Caki2 (cell line): ENCODE measurements around the gene ERMARD. TPM values are rescaled to one million over a fixed set of nuclear protein-coding genes. Genes with fewer than 3 reads are reported as not detected.

ENCODE experiments used
- DNase-seq: peaks from one replicate; pipeline ENCODE4 v3.0.0-alpha.2; 2015; ENCODE audit warnings: low read depth
- in situ Hi-C: cut with HindIII; loops from 2 replicates; pipeline ENCODE4 v1.10.0; 2016; ENCODE audit warnings: low sequenced_read_pairs, low pct_unique_long_range_greater_than_20kb, mixed read lengths
- total RNA-seq: library from RNA; depleted of rRNA; stranded (reverse); fragments of >200 nt; shearing (Covaris generic); gene quantifications from 2 replicates; pipeline ENCODE4 v1.2.3, GENCODE V29; 2014; ENCODE audit warnings: low replicate concordance

The ERMARD gene
- total RNA-seq, 1 experiment from 2014 or later = 22.8 TPM

DNA sequence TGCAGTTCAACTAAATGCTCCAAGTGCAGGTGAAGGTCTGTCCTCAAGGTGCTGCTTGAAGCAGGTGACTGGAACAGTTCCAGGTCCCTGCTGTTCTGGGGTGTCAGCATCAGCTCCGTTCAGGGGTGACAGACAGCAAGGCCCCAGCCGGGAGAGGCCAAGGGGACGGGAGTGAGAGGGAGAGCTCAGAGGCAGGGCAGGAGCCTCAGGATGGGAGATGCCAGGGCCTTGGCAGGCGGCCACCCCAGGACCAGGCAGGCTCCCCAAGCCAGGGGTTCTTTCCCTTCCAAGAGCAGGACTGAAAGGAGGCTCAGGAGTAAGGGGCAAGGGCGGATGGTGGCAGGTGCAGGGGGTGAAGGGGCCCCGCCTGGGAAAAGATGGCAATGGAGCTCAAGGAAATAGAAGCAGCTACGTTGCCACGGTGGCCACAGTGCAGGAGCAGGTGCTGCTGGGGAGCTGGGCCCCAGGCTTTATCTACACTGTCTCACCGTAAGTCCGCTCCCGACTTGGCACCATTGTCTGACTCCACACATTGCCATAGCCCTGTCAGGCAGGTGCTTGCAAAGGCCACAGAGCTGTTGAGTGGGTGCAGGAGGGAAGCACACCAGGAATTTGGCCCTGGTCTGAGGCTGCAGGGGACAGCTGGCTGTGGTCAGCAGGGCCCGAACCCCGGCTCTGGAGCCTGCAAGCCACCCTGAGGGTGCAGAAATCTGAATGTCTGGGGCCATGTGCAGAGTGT is 43.1 kb downstream of the ERMARD start:
- DNase-seq = no peak
- in situ Hi-C loops = no loop called here

DNA sequence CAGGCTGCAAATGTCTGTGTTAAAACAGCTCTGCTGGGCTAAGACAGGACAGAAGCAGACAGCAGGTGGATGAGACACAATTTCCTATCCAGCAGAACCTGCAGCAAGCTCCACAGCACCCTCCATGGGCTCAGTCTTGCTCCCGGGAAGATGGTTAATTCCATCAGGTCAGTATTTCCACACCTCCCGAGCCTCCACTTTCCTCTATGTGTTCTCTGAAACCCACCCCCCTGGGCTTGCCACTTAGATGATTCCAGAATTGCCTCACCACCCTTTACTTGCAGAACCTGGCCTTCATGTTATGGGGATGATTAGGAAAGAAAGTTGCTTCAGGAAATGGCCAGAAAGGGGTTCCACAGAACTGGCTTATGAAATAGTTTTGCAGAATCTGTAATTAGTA is 43.8 kb downstream of the ERMARD start:
- DNase-seq = no peak
- in situ Hi-C loops = no loop called here

DNA sequence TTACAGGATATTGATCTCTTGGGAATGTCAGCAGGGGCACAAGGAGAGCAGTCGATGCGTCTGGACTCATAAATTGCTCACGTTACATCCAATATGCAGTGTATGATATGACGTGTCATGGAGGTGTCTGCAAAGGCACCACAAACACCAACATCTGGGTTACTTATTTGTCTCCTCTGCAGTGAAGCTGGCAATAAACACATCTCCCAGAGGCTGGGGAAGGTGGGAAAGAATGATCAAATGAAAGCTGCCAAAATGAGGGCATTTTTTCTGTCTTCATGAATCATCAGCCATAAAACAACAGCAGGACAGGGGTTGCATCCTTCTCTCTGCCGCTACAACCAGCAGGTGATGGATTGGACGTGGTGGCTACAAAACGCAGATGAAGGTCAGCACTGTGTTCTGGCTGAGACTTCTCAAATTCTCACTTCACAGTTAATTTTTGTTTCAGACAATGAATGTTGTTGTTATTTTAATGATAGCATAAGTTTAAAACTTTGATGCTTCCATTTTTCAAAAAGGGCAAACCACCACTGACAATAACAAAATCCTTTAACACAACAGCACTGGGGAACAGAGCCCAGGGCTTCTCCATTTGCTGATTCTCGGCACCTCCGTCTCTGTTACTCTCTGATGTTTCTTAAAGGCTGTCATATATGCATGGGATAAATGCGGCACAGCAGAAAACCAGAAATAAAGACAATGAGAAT is 47.5 kb downstream of the ERMARD start:
- no peak for DNase-seq
- in situ Hi-C loops = no loop called here

- in situ Hi-C loops = no loop called here
- DNase-seq = no peak
These were observed 48.1 kb downstream of the ERMARD start for GRCh38 chr6:169799474-169799926.

DNA sequence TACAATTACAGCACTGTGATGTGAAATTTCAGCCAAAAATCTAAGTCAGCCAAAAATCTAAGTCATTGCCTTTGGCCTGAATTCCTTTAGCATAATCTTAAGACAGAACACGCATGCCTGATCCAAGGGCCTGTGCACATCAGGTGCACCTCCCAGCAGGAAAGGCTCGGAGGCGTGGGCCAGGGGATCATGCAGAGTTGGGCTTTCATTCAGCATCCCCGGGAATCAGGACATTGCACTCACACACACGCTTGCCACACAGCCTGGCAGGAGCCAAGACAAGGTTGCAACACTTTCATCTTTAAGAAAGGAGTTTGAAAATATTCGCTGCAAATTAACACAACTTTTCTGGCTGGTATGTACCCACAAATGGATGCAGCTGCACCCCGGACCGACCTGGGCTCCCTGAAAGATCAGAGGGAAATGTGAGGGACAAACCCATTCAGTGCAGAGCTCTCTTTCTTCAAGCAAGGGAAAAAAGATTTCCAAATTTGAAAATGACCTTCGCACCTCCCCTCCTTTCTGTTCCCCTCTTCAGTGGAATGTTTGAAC is 48.8 kb downstream of the ERMARD start:
- in situ Hi-C loops = no loop called here
- no peak for DNase-seq

DNA sequence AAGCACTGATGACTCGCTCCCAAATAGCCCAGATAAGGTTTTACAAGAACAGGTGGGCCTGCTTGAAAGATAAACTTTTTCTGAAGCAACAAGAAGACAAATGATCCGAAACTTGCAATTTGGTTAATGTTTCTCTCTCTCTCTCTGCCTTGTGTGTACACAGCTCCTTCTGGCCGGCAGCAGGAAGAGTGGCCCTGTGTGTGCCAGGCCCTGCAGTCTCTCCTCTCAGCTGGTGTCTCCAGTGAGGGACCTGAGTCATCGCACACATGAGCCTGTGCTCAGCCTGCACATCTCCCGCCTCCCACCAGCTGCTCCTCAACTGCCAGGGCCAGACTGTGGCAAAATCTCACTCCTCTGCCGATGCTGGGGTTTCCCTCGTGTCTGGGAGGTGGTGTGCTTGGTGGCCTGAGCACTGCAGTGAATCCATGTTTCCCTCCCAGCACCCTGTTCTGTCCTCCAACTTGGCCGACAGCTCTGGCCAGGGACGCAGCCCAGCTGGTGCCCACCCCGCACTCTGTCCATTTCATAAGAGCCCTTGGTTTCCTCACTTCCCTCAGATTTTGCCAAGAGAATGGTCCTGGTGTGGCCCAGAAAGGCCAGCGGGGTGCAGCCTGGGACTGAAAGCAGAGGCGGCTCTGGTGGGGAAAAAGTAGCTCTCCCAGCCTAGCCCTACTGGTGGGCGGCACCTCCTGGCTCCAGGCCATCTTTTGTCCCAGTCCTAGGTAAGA is 49.4 kb downstream of the ERMARD start:
- in situ Hi-C loops = no loop called here
- peak; percentile 83 for DNase-seq

- in situ Hi-C loops = no loop called here
These were observed 50.2 kb downstream of the ERMARD start for GRCh38 chr6:169801396-169802160.

DNA sequence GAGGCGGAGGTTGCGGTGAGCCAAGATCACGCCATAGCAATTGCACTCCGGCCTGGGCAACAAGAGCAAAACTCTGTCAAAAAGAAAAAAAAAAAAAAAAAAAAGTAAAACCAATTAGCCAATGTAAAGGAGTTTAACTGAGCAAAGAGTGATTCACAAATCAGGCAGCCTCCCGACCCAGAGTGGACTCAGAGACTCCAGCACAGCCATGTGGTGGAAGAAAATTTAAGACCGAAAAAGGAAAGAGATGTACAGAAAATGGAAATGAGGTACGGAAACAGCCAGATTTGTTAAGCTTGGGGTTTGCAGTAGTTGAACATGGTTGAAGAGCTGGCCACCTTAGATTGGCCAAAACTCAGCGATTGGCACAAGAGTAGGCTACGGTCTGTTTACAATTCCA is 51.4 kb downstream of the ERMARD start:
- in situ Hi-C loops = no loop called here
- DNase-seq = no peak

More at GRCh38 chr6:169801396-169802160, 50.2 kb downstream of the ERMARD start:
- DNase-seq = no peak

GRCh38 chr6:169803271-169803811 is 51.9 kb downstream of the ERMARD start:
- in situ Hi-C loops = no loop called here
- DNase-seq = peak; percentile 15

- no peak for DNase-seq
- in situ Hi-C loops = no loop called here
These were observed 52.5 kb downstream of the ERMARD start for GRCh38 chr6:169803816-169804340.

DNA sequence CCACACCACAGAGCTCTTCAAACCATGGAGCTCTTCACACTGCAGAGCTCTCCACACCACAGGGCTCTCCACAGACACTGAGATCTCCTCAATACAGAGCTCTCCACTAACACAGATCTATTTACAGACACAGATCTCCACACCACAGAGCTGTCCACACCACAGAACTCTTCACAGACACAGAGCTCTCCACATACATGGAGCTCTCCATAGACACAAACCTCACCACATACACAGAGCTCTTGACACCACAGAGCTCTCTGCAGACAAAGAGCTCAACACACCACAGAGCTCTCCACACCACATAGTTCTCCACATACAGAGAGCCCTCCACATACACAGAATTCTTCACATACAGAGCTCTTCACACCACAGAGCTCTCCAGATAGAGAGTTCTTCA is 53.0 kb downstream of the ERMARD start:
- DNase-seq = no peak
- in situ Hi-C loops = no loop called here

DNA sequence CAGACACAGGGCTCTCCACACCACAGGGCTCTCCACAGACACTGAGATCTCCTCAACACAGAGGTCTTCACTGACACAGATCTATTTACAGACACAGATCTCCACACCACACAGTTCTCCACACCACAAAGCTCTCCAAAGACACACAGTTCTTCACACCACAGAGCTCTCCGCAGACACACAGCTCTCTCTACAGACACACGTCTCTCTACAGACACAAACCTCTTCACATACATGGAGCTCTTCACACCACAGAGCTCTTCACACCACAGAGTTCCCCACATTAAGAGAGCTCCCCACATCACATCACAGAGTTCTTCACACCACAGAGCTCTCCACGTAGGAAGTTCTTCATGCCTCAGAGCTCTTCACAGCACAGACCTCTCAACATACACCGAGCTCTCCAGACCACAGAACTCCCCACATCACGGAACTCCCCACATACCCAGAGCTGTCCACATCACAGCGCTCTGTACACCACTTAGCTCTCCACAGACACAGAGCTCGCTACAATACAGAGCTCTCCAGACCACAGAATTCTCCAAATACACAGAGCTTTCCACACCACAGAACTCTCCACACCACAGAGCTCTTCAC is 53.9 kb downstream of the ERMARD start:
- no peak for DNase-seq
- in situ Hi-C loops = no loop called here

DNA sequence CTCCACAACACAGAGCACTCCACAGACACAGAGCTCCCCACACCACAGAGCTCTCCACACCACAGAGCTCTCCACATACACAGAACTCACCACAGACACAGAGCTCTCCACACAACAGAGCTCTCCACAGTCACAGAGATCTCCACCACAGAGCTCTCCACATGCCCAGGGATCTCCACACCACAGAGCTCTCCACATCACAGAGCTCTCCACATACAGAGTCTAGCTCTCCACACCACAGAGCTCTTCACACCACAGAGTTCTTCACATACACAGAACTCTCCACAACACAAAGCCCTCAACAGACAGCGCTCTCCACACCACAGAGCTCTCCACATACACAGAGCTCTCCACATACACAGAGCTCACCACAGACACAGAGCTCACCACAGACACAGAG is 55.3 kb downstream of the ERMARD start:
- in situ Hi-C loops = no loop called here
- DNase-seq = no peak

- DNase-seq = no peak
- in situ Hi-C loops = no loop called here
These were observed 55.8 kb downstream of the ERMARD start for GRCh38 chr6:169807229-169807628.

GRCh38 chr6:169807699-169808607 is 56.5 kb downstream of the ERMARD start:
- in situ Hi-C loops = no loop called here
- no peak for DNase-seq

DNA sequence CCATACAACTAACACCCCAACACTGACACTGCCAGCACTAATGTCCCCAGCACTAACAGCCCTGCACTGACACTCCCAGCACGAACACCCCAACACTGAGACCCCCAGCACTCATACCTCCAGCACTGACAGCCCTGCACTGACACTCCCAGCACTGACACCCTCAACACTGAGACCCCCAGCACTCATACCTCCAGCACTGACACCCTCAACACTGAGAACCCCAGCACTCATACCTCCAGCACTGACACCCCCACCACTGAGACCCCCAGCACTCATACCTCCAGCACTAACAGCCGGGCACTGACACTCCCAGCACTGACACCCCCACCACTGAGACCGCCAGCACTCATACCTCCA is 57.2 kb downstream of the ERMARD start:
- no peak for DNase-seq
- in situ Hi-C loops = no loop called here
